GM23338 (cell line): ENCODE results near the gene NELFB.

Experiments
- CTCF ChIP-seq, 2 experiments: fragments of 200-600 bp in 1 of 2; sonication (generic) in 1 of 2; conservative IDR thresholded peaks; 2 replicates each; pipeline versions ENCODE4 v1.5.1 to v1.6.1; 2016 to 2017; ENCODE audit warnings: antibody characterized with exemption in 2 of 2, low read depth in 2 of 2, mild to moderate bottlenecking in 2 of 2, moderate library complexity in 1 of 2
- EZH2 ChIP-seq: fragments of 200-600 bp; sonication (generic); IDR thresholded peaks from one replicate; pipeline ENCODE4 v1.8.0; 2017; ENCODE audit warnings: antibody characterized with exemption, mild to moderate bottlenecking, low read depth; ENCODE audit not compliant: unreplicated experiment
- NANOG ChIP-seq: IDR thresholded peaks from 2 replicates; pipeline ENCODE4 v1.6.1; 2016; ENCODE audit warnings: antibody characterized with exemption, borderline replicate concordance
- REST ChIP-seq: IDR thresholded peaks from one replicate; pipeline ENCODE4 v1.6.1; 2018; ENCODE audit warnings: antibody characterized with exemption; ENCODE audit not compliant: unreplicated experiment

- TF ChIP-seq CTCF (conservative IDR thresholded peaks at IDR 0.05; ENCODE audit: low read depth in 2 of 2) (no peak), REST (no peak), EZH2 (no peak), NANOG (no peak)
Measured at GRCh38 chr9:137297966-137298365, 42.8 kb downstream of the NELFB start.
